Midbrain (tissue), 1 donor: ENCODE results near the gene GTF3C5.
A peak's percentile ranks its signal among the peaks of the same experiment; 100 is the strongest.
"Not testable (repeated sequence)": the region's sequence is repeated elsewhere in the genome, so short reads cannot be mapped to it uniquely, and the experiment has no call there.

Experiments
- DNase-seq: peaks from one replicate; lab custom pipeline; 2025; lab: John Stamatoyannopoulos, UW

GTF3C5 gene

GRCh38 chr9:132996526-132996925 lies 34.3 kb upstream of the GTF3C5 start:
- DNase-seq = no peak

GRCh38 chr9:132997591-132997990 lies 33.2 kb upstream of the GTF3C5 start:
- no peak for DNase-seq

- not testable (repeated sequence) for DNase-seq
Observed at GRCh38 chr9:132998221-132998620, 32.6 kb upstream of the GTF3C5 start.

- DNase-seq = no peak
Observed at GRCh38 chr9:132998831-132999635, 31.8 kb upstream of the GTF3C5 start.

GRCh38 chr9:133002147-133003070 lies 28.4 kb upstream of the GTF3C5 start:
- DNase-seq = no peak

- DNase-seq = no peak
Observed at GRCh38 chr9:133003071-133003461, 27.7 kb upstream of the GTF3C5 start.

- no peak for DNase-seq
Observed at GRCh38 chr9:133003671-133004090, 27.1 kb upstream of the GTF3C5 start.

GRCh38 chr9:133004091-133004998 lies 26.5 kb upstream of the GTF3C5 start:
- peak; percentile 4 for DNase-seq

GRCh38 chr9:133004999-133005760 lies 25.6 kb upstream of the GTF3C5 start:
- DNase-seq = no peak

- DNase-seq = no peak
Observed at GRCh38 chr9:133005957-133006356, 24.8 kb upstream of the GTF3C5 start.

- DNase-seq = no peak
Observed at GRCh38 chr9:133006731-133007352, 24.0 kb upstream of the GTF3C5 start.

- DNase-seq = no peak
Observed at GRCh38 chr9:133008406-133008805, 22.4 kb upstream of the GTF3C5 start.

GRCh38 chr9:133008824-133009223 lies 22.0 kb upstream of the GTF3C5 start:
- no peak for DNase-seq

- no peak for DNase-seq
Observed at GRCh38 chr9:133009906-133010582, 20.8 kb upstream of the GTF3C5 start.

- no peak for DNase-seq
Observed at GRCh38 chr9:133014696-133015095, 16.1 kb upstream of the GTF3C5 start.

GRCh38 chr9:133023117-133023890 lies 7.5 kb upstream of the GTF3C5 start:
- DNase-seq = no peak

GRCh38 chr9:133026426-133026825 lies 4.4 kb upstream of the GTF3C5 start:
- DNase-seq = no peak

GRCh38 chr9:133027134-133027533 lies 3.7 kb upstream of the GTF3C5 start:
- DNase-seq = no peak

- no peak for DNase-seq
Observed at GRCh38 chr9:133028221-133028620, 2.6 kb upstream of the GTF3C5 start.
